GM18873 (cell line): ENCODE measurements around the gene MYOM3.

Experiments
- ATAC-seq: cut with Tn5 transposase; IDR thresholded peaks from one replicate; pipeline ENCODE4 v1.9.1; 2021; ENCODE audit warnings: mild to moderate bottlenecking, moderate library complexity, moderate number of reproducible peaks; ENCODE audit not compliant: unreplicated experiment, low FRiP score

MYOM3 gene

DNA sequence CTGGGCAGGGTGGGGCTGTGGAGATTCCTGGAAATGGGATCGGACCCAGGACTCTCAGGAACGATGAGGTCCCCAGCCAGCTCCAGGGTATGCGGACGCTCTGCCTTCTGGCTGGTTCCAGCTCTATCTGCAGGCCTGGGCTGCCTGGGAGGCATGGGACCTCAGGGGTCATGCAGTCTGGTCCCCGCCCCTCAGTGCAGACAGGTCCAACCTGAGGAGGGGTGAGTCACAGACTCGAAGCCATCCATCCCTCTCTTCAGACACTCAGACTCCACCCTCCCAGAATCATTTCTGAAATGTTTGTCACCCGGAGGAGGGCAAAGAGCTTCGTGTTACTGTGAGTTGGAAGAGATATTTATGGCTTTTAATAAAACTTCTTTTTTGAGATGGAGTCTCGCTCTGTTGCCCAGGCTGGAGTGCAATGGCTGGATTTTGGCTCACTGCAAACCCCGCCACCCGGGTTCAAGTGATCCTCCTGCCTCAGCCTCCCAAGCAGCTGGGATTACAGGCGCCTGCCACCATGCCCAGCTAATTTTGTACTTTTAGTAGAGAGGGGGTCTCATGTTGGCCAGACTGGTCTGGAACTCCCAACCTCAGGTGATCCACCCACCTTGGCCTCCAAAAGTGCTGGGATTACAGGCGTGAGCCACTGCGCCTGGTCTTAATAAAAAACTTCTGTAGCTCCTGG is 5.9 kb upstream of the MYOM3 start:
- no peak for ATAC-seq

DNA sequence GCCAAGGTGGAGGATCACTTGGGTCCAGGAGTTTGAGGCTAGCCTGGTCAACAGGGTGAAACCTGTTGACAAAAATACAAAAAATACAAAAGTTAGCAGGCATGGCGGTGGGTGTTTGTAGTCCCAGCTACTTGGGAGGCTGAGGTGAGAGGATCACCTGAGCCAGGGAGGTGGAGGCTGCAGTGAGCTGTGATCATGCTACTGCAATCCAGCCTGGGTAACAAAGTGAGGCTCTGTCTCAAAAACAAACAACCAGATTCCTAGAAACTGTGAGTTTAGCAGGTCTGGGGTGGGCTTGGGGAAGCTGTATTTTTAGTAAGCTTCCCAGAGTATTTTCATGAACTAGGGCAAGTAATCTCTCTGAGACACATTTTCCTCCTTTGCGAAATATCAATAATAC is 5.2 kb upstream of the MYOM3 start:
- no peak for ATAC-seq

DNA sequence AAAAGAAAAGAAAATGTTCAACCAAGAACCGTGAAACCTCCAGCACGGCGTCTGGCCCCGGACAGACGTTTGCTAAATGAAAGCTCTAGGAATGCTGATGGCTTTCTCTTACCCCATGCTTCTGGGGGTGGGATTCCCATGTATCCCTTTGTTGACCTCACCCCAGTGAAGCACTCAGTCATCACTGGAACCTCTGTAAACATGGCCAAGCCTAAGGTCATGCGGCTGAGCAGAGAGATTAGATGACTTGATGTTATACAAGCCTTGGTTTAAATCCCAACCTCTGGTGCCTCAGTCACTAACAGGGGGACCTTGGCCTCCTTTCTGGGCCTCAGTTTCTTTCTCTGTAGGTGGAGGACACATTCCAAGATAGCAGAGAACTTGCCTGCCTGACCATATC is 2.8 kb upstream of the MYOM3 start:
- no peak for ATAC-seq

DNA sequence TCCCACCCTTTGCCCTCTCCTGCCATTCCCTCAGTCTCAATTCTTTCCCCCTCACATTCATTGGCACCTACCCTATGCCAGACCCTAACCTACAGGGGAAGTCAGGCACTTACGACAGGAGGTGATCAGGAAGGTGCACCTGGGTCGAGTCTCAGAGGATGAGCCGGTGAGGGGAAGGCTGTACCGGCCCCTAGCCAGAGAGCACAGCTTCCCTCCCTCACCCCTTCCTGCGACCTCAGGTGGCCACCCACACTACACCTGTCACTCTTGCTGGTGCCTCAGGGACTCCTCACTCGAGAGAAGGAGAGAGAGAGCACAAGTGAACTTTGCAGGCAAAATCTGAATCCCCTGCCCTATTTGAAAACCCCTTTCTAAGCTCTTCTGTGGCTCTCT is 1.7 kb upstream of the MYOM3 start:
- ATAC-seq = no peak

DNA sequence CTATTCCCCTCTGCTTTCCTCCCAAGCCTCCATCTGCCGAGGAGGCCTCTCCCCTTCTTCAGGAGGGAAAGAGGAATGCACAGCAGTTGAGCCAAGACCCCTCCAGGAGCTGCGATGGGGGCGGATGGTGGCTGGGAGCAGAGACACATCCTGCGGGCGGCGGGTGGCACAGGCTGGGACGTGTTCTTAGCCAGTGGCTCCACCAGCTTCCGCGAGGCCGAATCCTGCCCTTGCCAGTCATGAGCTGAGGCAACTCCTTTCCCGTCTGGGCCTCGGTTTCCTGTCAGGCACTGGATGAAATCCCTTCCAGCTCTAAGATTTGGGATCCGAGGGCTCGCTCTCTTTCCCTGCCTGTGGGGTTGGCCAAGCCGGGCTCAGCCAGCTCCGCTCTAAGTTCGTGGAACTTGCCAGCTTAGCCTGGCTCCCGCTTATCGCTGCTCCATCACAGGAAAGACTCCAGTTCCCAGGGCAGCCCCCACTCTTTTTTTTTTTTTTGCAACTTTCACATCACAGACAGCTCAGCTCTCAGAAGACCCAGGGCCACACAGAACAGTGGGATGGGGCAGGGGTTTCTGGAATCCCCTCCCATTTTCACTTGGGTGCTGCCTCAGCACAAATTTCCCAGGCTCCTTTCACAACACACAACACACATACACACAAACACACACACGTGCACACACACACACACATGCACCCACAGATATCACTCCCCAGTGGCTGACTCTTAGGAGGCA is 506 bp downstream of the MYOM3 start:
- ATAC-seq = no peak

DNA sequence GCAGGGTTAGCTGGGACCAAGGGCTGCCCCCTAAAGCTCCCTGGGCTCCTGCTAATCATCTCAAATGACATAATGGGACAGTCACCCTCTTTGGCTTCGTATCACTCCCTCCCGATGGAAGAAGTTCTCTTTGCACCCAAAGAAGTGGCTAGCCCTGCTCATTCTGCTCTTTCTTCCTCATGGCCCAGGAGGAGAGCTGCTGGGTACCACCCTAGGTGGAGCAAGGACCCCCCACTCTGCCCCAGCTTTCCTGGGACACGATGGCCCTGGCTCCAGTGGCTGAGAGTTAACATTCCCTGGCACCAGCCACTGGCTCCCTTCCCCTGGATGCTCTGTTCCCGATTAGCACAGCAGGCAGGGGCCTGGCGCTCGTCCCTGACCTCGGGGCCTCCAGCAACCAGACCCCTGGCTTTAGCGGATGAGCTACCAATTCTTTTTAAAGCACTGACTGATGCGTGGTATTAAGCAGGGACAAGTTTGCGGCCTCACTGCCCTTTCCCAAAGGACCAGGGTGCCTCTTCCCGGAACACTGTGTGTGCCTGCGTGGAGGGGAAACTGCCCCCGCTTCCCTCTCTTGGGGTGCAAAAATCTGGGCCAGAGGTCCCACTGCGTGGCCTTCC is 1.2 kb downstream of the MYOM3 start:
- no peak for ATAC-seq

DNA sequence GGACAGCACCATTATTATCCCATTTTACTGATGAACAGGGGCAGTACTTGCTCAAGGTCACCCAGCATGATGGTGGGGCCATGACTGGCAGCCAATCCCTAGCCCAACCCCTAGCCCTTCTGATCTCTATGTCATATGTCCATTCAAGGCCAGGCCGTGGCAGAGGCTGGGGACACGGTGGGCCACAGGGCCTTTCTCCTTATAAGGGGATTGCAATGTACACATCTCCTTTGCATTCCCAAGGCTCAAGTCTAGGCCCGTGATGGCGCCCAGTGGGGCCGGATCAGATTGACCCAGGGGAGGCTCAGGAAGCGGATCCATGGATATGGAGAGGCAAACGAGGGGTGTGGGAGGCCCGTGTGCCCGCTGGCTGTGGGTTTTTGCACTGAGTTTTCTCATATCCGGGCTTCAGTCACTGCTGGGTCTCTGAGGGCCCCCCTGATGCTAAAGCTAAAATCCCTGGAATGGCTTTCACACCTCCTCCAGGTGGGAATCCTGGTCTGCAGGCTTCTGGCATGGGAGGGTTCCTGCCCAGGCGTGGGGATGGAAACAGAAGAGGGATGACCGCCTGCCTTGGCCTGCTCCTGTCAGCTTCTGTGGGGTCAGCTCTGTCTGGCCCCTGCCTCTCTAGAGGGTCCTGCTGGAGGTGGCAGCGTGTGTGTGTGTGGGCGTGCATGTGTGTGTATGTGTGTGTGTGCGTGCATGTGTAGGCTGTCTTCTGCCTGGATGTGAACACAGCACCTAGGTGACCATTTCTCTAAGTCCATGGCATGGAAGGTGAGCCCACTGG is 2.1 kb downstream of the MYOM3 start:
- no peak for ATAC-seq

DNA sequence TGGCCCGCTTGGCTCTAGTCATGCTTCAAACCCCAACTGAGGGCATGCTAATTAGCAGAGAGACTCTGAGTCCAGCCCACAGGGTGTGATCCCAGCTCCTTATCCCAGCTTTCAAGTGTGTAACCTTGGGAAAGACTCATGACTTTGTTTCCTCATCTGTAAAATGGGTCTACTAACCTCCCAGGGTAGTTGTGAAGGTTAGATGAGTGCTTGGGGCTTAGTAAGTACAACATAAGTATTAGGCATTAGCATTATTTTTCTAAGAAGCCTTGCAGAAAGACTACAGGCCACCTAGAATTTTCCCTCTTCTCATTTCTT is 2.8 kb downstream of the MYOM3 start:
- ATAC-seq = no peak

DNA sequence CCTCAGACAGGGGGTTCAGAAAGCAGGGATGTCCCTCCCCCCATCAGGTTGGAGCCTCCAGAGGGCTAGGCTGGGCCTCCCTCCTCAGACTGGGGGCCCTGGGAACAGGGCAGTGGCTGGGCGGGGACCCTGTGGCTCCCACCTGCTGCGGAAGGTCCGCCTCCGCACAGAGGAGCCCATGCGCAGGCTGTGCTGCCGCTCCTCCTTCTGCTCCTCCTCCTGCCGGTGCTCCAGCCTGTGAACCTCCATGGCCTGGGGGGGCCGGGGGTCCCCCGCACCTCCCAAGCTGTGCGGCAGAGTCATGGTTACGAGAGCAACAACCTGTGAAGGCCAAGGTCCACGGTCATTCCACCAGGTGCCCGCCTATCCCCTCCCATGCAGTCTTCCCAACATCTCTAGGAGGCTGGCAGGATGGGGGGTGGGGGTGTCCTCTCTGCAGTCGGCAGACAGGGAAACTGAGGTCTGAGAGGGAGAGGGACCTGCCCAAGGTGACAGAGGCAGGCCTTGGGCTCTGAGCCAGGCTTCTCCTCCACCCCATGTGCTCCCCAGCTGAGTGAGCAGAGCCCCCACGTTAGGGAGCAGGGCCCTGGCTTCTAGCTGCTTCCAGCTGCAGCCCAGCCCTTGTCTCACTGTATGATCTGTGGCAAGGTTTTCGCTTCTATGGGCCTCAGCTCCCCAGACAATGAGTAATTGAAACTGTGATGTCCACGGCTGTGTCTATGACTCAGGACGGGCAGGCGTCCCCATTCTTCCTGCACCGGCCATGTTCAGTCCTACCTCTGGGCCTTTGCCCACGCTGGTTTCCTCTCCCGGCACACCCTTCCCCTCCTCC is 3.4 kb downstream of the MYOM3 start:
- no peak for ATAC-seq

DNA sequence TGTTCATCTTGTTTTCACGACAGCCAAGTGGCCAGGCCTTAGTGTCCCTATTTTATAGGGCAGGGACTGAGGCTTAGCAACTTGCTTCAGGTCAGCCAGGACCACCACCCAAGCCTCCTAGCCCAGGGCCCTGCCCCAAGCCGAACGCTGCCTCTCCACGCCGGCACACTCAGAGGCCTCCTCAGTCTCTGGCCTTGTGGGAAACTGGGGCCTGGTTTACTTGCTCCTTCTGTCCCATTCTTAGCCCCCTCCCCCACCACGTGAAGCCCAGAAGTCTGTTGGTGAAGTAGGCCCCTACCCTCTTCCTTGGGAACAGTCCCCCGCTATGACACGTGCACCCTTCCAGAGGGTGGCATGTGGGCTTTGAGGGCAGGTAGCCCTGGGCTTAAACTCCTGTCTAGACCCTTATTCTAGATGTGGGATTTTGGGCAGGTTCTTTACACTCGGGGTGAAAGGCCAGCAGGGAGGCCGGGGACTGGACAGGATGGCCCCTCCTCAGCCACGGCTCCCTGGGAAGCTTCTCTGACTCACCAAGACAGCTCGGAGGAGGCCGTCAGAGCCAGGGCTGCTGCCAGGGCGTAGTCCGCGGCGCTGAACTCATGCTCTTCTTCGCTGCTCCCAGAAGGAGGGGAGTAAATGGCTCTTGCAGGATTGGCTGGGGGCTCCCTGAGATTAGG is 4.3 kb downstream of the MYOM3 start:
- ATAC-seq = no peak

DNA sequence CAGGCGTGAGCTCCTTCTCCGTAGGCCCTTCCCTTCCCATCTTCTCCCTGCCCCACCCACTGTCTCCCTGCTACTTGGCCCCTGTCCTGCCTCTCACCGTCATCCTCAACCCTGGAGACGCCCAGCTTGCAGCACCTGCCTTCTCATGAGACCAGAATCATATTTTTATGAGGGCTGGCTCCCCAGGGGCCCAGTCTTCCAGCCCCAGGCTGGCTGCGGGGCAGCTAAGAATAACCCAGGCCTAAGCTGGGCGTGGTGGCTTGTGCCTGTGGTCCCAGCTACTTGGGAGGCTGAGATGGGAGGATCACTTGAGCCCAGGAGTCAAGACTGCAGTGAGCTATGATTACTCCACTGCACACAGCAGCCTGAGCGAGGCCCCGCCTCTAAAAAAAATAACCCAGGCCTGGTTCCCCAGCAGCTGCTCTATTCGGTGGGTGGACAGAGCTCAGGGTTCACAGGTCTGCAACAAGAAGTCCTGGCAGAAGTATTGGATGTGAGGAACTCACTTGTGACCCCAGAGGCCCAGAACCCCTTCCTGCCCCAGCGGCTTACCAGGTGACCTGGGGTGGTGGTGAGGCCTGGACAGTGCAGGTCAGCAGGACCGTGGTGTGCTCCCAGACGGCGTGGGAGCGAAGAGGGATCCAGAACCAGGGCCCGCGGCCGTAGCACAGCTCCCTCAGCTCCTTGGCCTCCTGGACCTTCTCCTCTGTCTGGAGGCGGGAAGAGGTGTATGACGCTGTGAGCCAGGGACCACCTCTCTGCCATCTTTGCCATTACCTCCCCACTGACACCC is 6.4 kb downstream of the MYOM3 start:
- ATAC-seq = no peak

DNA sequence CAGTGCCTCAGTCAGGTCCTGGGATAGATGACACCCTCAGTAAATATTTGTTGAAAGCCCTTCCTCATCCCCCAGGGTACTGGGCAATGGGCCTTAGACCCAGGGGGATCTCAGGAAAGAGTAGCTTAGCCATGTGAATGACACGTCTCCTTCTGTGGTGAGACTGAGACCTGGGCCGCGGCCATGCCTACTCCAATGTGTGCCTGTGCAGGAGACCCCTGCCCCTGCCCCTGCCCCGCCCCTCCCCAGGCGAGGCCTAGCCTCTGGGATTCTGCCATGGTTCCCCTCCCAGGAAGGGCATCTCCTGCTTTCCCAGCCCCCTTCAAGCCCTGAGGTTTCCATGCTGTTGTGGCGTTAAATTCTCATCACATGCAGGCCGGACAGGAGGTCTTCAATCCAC is 7.1 kb downstream of the MYOM3 start:
- ATAC-seq = no peak

DNA sequence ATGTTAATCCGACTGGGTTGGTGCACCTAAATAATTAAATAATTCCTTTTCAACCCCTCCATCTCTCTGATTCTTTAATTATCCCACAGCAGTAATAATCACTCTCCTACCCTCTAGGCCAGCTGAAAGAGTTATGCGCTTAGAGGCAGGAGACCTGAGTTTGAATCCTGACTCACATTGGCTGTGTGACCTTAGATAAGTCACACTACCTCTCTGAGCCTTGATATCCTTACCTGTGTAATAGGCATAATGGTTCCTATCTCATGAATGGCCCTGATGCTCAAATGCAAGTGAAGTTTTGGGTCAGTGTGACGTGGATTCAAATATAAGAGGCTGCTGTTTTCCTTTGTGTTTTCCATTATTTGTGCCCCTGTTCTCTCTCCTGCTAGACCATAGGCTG is 8.1 kb downstream of the MYOM3 start:
- no peak for ATAC-seq

DNA sequence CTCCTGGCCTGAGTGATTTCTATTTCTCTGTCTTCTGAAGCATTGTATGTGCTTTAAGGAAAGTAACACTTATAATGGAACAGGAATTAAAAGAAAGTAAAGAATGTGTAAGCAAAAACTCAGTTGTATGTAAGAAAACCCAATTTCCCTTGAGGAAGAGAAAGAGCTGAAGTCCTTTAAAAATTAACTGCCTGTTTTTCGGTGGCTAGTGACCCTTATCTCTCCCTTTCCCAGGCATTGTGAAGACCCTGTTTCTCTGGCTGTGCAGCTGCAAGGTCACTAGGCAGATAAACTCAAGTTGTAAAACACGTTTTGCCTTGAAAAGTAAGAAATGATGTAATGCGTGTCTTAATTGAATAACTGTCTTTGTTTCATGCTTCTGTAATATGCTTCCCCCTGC is 8.5 kb downstream of the MYOM3 start:
- ATAC-seq = no peak

DNA sequence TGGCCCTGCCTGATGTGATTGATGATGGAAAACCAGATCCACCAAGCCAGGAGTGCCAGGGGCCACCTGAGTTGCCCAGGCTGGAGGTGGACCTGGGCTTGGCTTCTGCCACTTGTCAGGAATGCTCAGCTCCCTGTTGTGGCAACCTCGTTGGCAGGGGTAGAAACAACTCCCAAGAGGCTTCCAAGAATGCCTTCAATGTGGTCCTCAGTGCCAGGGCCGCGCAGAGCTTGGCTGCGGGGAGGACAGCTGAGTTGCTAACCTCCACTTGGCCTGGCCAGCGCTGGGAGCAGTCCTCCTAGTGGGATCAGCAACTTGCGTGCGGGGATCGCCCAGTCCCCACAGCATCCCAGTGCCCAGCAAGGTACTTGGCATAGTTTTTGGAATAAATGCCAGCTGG is 9.0 kb downstream of the MYOM3 start:
- ATAC-seq = no peak

DNA sequence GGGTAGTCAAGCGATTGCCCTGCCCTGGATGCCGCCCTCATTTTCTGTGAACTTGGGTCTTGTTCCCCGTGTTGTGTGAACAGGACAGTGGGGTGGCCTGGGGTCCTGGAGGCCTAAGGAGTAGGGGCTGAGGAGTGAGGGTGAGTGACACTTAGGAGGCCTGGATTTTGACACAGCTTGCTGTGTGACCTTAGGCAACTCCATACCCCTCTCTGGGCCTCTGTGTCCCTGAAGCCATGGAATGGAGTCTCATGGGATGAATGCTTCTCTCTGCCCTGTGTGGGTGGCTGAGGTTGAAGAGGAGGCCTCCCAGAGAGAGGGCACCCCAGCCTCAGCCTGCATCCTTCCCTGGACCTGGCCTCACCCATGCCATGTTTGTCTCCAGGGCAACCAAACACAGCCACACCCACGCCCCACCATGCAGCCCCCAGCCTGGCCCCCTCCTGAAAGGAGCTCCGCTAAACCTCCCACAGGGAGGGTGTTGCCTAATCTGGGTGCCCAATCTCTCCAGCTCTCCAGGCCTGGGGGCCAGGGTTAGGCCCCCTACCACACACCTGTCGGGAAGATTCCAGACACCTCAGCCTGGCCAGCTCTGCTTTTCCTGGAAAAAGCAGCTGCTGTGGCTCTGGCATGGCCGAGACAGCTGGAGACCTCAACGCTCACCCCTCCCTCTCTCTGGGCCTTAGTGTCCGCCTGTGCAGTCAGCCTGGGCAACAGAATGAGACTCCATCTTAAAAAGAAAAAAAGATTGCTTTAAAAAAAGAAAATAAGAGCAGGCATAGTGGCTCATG is 9.9 kb downstream of the MYOM3 start:
- ATAC-seq = no peak

DNA sequence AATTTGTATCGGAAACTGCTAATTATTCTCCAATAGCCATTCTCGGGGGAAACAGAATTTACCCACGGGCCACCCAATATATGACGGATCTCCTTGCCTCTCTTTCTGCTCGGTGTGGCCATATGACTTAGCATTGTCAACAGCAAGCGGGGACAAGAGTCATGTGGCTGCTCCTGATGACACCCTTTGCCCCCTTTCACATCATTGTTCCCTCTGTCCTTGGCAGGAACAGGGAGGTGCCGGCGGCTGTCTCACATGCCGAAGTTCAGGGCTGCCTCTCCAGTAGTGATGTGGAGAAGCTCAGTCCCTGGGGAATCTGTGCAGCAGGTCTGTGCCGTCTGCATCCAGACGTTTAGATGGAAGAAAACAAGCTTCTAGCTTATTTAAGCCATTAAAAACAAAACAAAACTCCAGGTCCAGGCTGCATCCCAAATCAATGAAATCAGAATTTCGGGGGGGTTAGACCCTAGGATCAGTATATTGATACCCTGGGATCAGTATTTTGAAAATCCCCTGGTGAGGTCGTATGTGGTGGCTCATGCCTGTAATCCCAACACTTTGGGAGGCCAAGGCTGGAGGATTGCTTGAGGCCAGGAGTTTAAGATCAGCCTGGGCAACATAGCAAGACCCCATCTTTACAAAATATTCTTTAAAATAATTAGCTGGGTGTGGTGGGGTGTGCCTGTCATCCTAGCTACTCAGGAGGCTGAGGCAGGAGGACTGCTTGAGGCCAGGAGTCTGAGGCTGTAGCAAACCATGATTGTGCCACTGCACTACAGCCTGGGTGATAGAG is 10.8 kb downstream of the MYOM3 start:
- no peak for ATAC-seq
